ENCODE measurements around the gene POLR2H.

POLR2H gene

DNA sequence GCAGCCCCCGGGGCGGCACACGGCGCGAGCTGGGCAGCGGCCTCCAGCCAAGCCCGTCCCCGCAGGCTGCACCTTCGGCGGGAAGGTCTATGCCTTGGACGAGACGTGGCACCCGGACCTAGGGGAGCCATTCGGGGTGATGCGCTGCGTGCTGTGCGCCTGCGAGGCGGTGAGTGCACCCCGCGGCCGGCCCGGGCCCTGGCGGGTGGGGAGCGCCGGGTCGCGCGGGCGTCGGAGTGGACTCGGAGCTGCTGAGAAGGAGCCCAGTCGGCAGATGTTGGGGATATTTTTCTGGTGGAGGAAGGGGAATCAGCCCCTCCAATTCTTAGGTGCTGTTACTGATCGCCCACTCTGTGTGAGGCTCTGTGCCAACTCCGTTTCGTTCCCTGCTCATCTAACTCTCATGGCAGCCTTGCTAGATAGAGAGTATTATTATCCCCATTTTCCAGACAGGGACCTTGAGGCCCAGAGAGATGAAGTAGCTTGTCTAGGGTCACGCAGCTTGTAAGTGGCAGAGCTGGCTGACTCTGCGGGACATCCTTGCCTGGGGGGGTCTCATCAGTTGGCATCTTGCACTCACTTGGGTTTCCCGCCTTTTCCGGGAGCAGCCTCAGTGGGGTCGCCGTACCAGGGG, 19.2 kb downstream of the POLR2H start:
- TF ChIP-seq, protein P1, sequence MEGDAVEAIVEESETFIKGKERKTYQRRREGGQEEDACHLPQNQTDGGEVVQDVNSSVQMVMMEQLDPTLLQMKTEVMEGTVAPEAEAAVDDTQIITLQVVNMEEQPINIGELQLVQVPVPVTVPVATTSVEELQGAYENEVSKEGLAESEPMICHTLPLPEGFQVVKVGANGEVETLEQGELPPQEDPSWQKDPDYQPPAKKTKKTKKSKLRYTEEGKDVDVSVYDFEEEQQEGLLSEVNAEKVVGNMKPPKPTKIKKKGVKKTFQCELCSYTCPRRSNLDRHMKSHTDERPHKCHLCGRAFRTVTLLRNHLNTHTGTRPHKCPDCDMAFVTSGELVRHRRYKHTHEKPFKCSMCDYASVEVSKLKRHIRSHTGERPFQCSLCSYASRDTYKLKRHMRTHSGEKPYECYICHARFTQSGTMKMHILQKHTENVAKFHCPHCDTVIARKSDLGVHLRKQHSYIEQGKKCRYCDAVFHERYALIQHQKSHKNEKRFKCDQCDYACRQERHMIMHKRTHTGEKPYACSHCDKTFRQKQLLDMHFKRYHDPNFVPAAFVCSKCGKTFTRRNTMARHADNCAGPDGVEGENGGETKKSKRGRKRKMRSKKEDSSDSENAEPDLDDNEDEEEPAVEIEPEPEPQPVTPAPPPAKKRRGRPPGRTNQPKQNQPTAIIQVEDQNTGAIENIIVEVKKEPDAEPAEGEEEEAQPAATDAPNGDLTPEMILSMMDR (IDR thresholded peaks at IDR 0.05; ENCODE audit: control insufficient read depth, insufficient read depth, low read depth, low read length, missing control alignments) = no peak
- no peak overlapping the region for H3K4me3 ChIP-seq (ENCODE audit: control insufficient read depth, low read depth, low read length)
- no peak for DNase-seq (ENCODE audit: low read depth)

DNA sequence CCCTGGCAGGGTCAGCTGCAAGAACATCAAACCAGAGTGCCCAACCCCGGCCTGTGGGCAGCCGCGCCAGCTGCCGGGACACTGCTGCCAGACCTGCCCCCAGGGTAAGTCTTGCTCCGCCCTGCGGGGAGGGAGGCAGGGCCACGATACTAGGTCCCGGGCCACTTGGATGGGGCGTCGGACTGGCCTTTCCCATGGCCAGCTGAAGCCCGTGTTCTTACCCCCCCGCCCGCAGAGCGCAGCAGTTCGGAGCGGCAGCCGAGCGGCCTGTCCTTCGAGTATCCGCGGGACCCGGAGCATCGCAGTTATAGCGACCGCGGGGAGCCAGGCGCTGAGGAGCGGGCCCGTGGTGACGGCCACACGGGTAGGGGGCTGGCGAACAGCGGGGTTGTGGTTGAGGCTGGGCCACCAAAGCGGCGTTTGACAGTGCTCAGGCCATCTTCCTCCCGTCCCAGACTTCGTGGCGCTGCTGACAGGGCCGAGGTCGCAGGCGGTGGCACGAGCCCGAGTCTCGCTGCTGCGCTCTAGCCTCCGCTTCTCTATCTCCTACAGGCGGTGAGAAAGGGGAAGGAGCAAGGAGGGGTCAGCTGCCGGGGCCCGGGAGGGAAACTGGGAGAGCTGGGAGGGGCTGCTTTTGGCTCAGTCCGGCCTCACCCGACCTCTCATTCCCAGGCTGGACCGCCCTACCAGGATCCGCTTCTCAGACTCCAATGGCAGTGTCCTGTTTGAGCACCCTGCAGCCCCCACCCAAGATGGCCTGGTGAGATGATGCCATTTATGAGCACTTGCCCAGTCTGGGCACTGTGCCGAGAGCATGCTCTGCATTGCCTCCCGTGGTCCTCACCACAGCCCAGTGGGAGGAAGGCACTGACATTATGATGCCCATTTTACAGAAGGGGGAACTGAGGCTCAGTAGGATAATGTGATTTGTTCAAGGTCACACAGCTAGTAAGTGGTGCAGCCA, 20.0 kb downstream of the POLR2H start:
- TF ChIP-seq, protein P1 (IDR thresholded peaks at IDR 0.05; ENCODE audit: control insufficient read depth, insufficient read depth, low read depth, low read length, missing control alignments) = no peak
- DNase-seq (ENCODE audit: low read depth) = no peak
- no peak overlapping the region for H3K4me3 ChIP-seq (ENCODE audit: control insufficient read depth, low read depth, low read length)

DNA sequence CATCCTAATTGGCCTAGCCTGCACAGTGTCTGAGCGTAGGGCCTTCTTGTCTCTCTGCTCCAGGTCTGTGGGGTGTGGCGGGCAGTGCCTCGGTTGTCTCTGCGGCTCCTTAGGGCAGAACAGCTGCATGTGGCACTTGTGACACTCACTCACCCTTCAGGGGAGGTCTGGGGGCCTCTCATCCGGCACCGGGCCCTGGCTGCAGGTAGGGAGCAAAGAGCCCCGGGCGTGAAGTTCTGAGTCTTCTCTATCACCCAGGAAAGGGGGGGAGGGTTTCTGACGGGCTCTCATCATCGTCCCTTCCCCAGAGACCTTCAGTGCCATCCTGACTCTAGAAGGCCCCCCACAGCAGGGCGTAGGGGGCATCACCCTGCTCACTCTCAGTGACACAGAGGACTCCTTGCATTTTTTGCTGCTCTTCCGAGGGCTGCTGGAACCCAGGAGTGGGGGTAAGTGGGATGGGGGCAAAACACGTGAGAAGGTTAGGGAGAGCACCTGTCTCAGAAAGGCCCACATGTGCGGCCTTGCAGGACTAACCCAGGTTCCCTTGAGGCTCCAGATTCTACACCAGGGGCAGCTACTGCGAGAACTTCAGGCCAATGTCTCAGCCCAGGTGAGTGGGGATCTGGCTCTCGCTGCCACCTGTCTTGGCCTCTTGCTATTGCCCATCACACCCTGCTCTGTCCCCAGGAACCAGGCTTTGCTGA, 21.0 kb downstream of the POLR2H start:
- TF ChIP-seq, protein P1 (IDR thresholded peaks at IDR 0.05; ENCODE audit: control insufficient read depth, insufficient read depth, low read depth, low read length, missing control alignments) = no peak
- no peak for DNase-seq (ENCODE audit: low read depth)
- no peak overlapping the region for H3K4me3 ChIP-seq (ENCODE audit: control insufficient read depth, low read depth, low read length)

DNA sequence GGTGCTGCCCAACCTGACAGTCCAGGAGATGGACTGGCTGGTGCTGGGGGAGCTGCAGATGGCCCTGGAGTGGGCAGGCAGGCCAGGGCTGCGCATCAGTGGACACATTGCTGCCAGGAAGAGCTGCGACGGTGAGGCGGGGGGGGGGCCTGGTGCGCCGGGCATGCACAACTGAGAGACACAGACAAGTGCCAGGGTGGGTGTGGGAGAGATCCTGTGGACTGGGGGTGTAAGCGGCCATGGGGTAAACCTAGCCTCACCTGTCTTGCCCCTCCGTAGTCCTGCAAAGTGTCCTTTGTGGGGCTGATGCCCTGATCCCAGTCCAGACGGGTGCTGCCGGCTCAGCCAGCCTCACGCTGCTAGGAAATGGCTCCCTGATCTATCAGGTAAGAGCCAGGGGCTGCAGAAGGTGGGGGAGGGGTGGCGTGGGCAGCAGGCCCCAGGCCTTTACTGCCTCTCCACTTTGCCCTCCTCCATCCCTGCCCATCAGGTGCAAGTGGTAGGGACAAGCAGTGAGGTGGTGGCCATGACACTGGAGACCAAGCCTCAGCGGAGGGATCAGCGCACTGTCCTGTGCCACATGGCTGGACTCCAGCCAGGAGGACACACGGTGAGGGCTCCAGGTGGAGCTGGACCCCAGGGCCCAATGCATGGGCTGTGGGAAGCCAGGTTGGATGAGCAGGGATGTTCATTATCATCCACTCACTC, 21.7 kb downstream of the POLR2H start:
- TF ChIP-seq, protein P1 (IDR thresholded peaks at IDR 0.05; ENCODE audit: control insufficient read depth, insufficient read depth, low read depth, low read length, missing control alignments) = no peak
- no peak for DNase-seq (ENCODE audit: low read depth)
- no peak overlapping the region for H3K4me3 ChIP-seq (ENCODE audit: control insufficient read depth, low read depth, low read length)

DNA sequence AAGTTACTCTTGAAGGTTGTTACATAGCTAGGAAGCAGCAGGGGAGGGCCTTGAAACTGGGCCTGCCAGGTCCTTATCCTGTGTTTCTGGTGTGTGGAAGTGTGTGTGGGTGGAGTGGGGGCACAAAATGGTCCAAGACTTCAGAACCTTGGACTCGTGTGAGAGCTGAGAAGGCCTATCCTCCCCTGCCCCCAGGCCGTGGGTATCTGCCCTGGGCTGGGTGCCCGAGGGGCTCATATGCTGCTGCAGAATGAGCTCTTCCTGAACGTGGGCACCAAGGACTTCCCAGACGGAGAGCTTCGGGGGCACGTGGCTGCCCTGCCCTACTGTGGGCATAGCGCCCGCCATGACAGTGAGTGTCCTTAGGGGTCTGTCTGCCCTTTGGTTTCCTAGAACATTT, 22.8 kb downstream of the POLR2H start:
- no peak overlapping the region for H3K4me3 ChIP-seq (ENCODE audit: control insufficient read depth, low read depth, low read length)
- TF ChIP-seq, protein P1 (IDR thresholded peaks at IDR 0.05; ENCODE audit: control insufficient read depth, insufficient read depth, low read depth, low read length, missing control alignments) = no peak
- DNase-seq (ENCODE audit: low read depth) = no peak

DNA sequence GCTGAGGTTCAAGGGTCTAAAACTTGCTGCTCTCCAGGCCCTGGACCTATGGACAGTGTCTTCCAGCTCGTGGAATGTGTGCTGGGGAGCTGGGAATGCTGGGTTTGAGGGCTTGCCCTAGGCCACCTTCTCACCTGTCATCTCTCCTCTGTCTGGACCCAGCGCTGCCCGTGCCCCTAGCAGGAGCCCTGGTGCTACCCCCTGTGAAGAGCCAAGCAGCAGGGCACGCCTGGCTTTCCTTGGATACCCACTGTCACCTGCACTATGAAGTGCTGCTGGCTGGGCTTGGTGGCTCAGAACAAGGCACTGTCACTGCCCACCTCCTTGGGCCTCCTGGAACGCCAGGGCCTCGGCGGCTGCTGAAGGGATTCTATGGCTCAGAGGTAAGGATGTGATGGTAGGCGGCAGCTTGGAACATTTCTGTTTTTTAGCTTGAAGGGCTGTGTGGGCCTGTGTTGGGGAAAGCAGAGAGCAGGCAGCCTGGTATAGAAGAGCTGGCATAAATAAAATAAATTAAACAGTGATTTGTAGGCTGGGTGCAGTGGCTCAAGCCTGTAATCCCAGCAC, 23.4 kb downstream of the POLR2H start:
- no peak overlapping the region for H3K4me3 ChIP-seq (ENCODE audit: control insufficient read depth, low read depth, low read length)
- no peak for DNase-seq (ENCODE audit: low read depth)
- TF ChIP-seq, protein P1 (IDR thresholded peaks at IDR 0.05; ENCODE audit: control insufficient read depth, insufficient read depth, low read depth, low read length, missing control alignments) = no peak

All from AG09309 (cell line).